ENCODE data around the gene P2RX5. TPM values are rescaled to one million over a fixed set of nuclear protein-coding genes. Genes with fewer than 3 reads are reported as not detected.
"Not testable (repeated sequence)": the region's sequence is repeated elsewhere in the genome, so short reads cannot be mapped to it uniquely, and the experiment has no call there.

The P2RX5 gene
- total RNA-seq, 1 experiment from 2014 or later = not detected

- no peak for DNase-seq (ENCODE audit: low read depth)
- in situ Hi-C loops (cut with HindIII; ENCODE audit: low pct_unique_long_range_greater_than_20kb, low sequenced_read_pairs) = no loop called here
Observed at GRCh38 chr17:3719265-3719664, 23.3 kb upstream of the P2RX5 start.

- in situ Hi-C loops (cut with HindIII; ENCODE audit: low pct_unique_long_range_greater_than_20kb, low sequenced_read_pairs) = no loop called here
- no peak for DNase-seq (ENCODE audit: low read depth)
Observed at GRCh38 chr17:3718201-3718600, 22.2 kb upstream of the P2RX5 start.

- no peak for DNase-seq (ENCODE audit: low read depth)
- in situ Hi-C loops (cut with HindIII; ENCODE audit: low pct_unique_long_range_greater_than_20kb, low sequenced_read_pairs) = no loop called here
Observed at GRCh38 chr17:3715296-3715695, 19.3 kb upstream of the P2RX5 start.

GRCh38 chr17:3712811-3713463 lies 17.0 kb upstream of the P2RX5 start:
- DNase-seq (ENCODE audit: low read depth) = no peak
- in situ Hi-C loops (cut with HindIII; ENCODE audit: low pct_unique_long_range_greater_than_20kb, low sequenced_read_pairs) = no loop called here

GRCh38 chr17:3710951-3711383 lies 15.0 kb upstream of the P2RX5 start:
- DNase-seq (ENCODE audit: low read depth) = no peak
- in situ Hi-C loops (cut with HindIII; ENCODE audit: low pct_unique_long_range_greater_than_20kb, low sequenced_read_pairs) = no loop called here

- DNase-seq (ENCODE audit: low read depth) = no peak
- in situ Hi-C loops (cut with HindIII; ENCODE audit: low pct_unique_long_range_greater_than_20kb, low sequenced_read_pairs) = no loop called here
Observed at GRCh38 chr17:3708366-3708765, 12.4 kb upstream of the P2RX5 start.

- DNase-seq (ENCODE audit: low read depth); in situ Hi-C loops (cut with HindIII; ENCODE audit: low pct_unique_long_range_greater_than_20kb, low sequenced_read_pairs): not testable (repeated sequence)
Observed at GRCh38 chr17:3705718-3705984, 9.7 kb upstream of the P2RX5 start.

- DNase-seq (ENCODE audit: low read depth) = no peak
- in situ Hi-C loops (cut with HindIII; ENCODE audit: low pct_unique_long_range_greater_than_20kb, low sequenced_read_pairs) = no loop called here
Observed at GRCh38 chr17:3704931-3705717, 9.2 kb upstream of the P2RX5 start.

- DNase-seq (ENCODE audit: low read depth); in situ Hi-C loops (cut with HindIII; ENCODE audit: low pct_unique_long_range_greater_than_20kb, low sequenced_read_pairs): not testable (repeated sequence)
Observed at GRCh38 chr17:3702041-3702539, 6.1 kb upstream of the P2RX5 start.

- no peak for DNase-seq (ENCODE audit: low read depth)
- in situ Hi-C loops (cut with HindIII; ENCODE audit: low pct_unique_long_range_greater_than_20kb, low sequenced_read_pairs) = no loop called here
Observed at GRCh38 chr17:3699951-3700350, 4.0 kb upstream of the P2RX5 start.

GRCh38 chr17:3698139-3698538 lies 2.2 kb upstream of the P2RX5 start:
- in situ Hi-C loops (cut with HindIII; ENCODE audit: low pct_unique_long_range_greater_than_20kb, low sequenced_read_pairs) = no loop called here
- DNase-seq (ENCODE audit: low read depth) = no peak

- in situ Hi-C loops (cut with HindIII; ENCODE audit: low pct_unique_long_range_greater_than_20kb, low sequenced_read_pairs) = no loop called here
- DNase-seq (ENCODE audit: low read depth) = no peak
Observed at GRCh38 chr17:3697103-3697476, 1.1 kb upstream of the P2RX5 start.

GRCh38 chr17:3695129-3695722 lies 729 bp downstream of the P2RX5 start:
- in situ Hi-C loops (cut with HindIII; ENCODE audit: low pct_unique_long_range_greater_than_20kb, low sequenced_read_pairs) = no loop called here
- DNase-seq (ENCODE audit: low read depth) = no peak

- in situ Hi-C loops (cut with HindIII; ENCODE audit: low pct_unique_long_range_greater_than_20kb, low sequenced_read_pairs) = no loop called here
- DNase-seq (ENCODE audit: low read depth) = peak; percentile 10
Observed at GRCh38 chr17:3693829-3694231, 2.1 kb downstream of the P2RX5 start.

GRCh38 chr17:3693141-3693540 lies 2.8 kb downstream of the P2RX5 start:
- no peak for DNase-seq (ENCODE audit: low read depth)
- in situ Hi-C loops (cut with HindIII; ENCODE audit: low pct_unique_long_range_greater_than_20kb, low sequenced_read_pairs) = no loop called here

- in situ Hi-C loops (cut with HindIII; ENCODE audit: low pct_unique_long_range_greater_than_20kb, low sequenced_read_pairs) = no loop called here
- no peak for DNase-seq (ENCODE audit: low read depth)
Observed at GRCh38 chr17:3692346-3692745, 3.6 kb downstream of the P2RX5 start.

GRCh38 chr17:3691617-3692067 lies 4.3 kb downstream of the P2RX5 start:
- in situ Hi-C loops (cut with HindIII; ENCODE audit: low pct_unique_long_range_greater_than_20kb, low sequenced_read_pairs) = no loop called here
- DNase-seq (ENCODE audit: low read depth) = no peak

GRCh38 chr17:3690094-3690715 lies 5.8 kb downstream of the P2RX5 start:
- no peak for DNase-seq (ENCODE audit: low read depth)
- in situ Hi-C loops (cut with HindIII; ENCODE audit: low pct_unique_long_range_greater_than_20kb, low sequenced_read_pairs) = no loop called here
